Measurements from ENCODE around the gene FGFR4. TPM values are rescaled to one million over a fixed set of nuclear protein-coding genes. Genes with fewer than 3 reads are reported as not detected.
"Not testable (repeated sequence)": the region's sequence is repeated elsewhere in the genome, so short reads cannot be mapped to it uniquely, and the experiment has no call there.

Gene FGFR4
- 14.2 TPM for polyA plus RNA-seq (2013, experiment 1 of 2)
- 12.3 TPM for polyA plus RNA-seq (2013, experiment 2 of 2)

GRCh38 chr5:177086654-177087397 lies at the start of gene FGFR4:
TSS of gene FGFR4 (plus strand) at chr5:177086915. CDS start at chr5:177089603, 2,688 bp downstream.
- H3K36me3 ChIP-seq (ENCODE audit: control insufficient read depth, insufficient read depth, low read length), result peaks cover 3% of the 10 kb centered on the region

GRCh38 chr5:177036921-177037320 lies 49.8 kb upstream of the FGFR4 start:
- Histone ChIP-seq H3K4me3 (ENCODE audit: extremely low read depth, insufficient read depth, low read length, poor library complexity, severe bottlenecking) (no peak overlapping the region), H3K4me1 (ENCODE audit: control insufficient read depth, insufficient read depth, low read length, poor library complexity, severe bottlenecking) (peaks cover 3% of the 10 kb centered on the region), H3K36me3 (ENCODE audit: control insufficient read depth, insufficient read depth, low read length) (peaks cover 54% of the 10 kb centered on the region), H3K9me3 (ENCODE audit: control insufficient read depth, low read length) (no peaks in the 10 kb centered on the region), H3K27ac (ENCODE audit: low read depth, low read length, severe bottlenecking) (no peak overlapping the region)
- 95 to 96% methylated on average over 5 of the region's 5 CpGs for WGBS, 2 experiments (ENCODE audit: insufficient coverage in 2 of 2)

More at GRCh38 chr5:177086654-177087397, at the start of gene FGFR4:
- WGBS, 2 experiments (ENCODE audit: insufficient coverage in 2 of 2), result 1 to 2% methylated on average over 42 to 52 of the region's 68 CpGs
- Histone ChIP-seq H3K4me3 (ENCODE audit: extremely low read depth, insufficient read depth, low read length, poor library complexity, severe bottlenecking) (peak within 1 kb of the TSS; percentile 50), H3K27ac (ENCODE audit: low read depth, low read length, severe bottlenecking) (peak within 1 kb of the TSS; percentile 45), H3K9me3 (ENCODE audit: control insufficient read depth, low read length) (no peaks in the 10 kb centered on the region), H3K4me1 (ENCODE audit: control insufficient read depth, insufficient read depth, low read length, poor library complexity, severe bottlenecking) (peaks cover 4% of the 10 kb centered on the region)

GRCh38 chr5:177040814-177041420 lies 45.8 kb upstream of the FGFR4 start:
- peaks cover 61% of the 10 kb centered on the region for H3K36me3 ChIP-seq (ENCODE audit: control insufficient read depth, insufficient read depth, low read length)
- H3K4me3 ChIP-seq (ENCODE audit: extremely low read depth, insufficient read depth, low read length, poor library complexity, severe bottlenecking), result no peak overlapping the region
- H3K9me3 ChIP-seq (ENCODE audit: control insufficient read depth, low read length), result no peaks in the 10 kb centered on the region
- no peak overlapping the region for H3K27ac ChIP-seq (ENCODE audit: low read depth, low read length, severe bottlenecking)
- WGBS, 2 experiments (ENCODE audit: insufficient coverage in 2 of 2), result 100% methylated on average over 2 to 3 of the region's 3 CpGs
- peaks cover under 1% of the 10 kb centered on the region for H3K4me1 ChIP-seq (ENCODE audit: control insufficient read depth, insufficient read depth, low read length, poor library complexity, severe bottlenecking)

- 89 to 100% methylated on average over 1 of the region's 2 CpGs for WGBS, 2 experiments (ENCODE audit: insufficient coverage in 2 of 2)
- H3K36me3 ChIP-seq (ENCODE audit: control insufficient read depth, insufficient read depth, low read length), result peaks cover 65% of the 10 kb centered on the region
Measured at GRCh38 chr5:177041936-177042335, 44.8 kb upstream of the FGFR4 start.

GRCh38 chr5:177043114-177043513 lies 43.6 kb upstream of the FGFR4 start:
- Histone ChIP-seq H3K36me3 (ENCODE audit: control insufficient read depth, insufficient read depth, low read length) (peaks cover 67% of the 10 kb centered on the region), H3K27ac (ENCODE audit: low read depth, low read length, severe bottlenecking) (no peak overlapping the region), H3K9me3 (ENCODE audit: control insufficient read depth, low read length) (no peaks in the 10 kb centered on the region), H3K4me3 (ENCODE audit: extremely low read depth, insufficient read depth, low read length, poor library complexity, severe bottlenecking) (no peak overlapping the region), H3K4me1 (ENCODE audit: control insufficient read depth, insufficient read depth, low read length, poor library complexity, severe bottlenecking) (no peaks in the 10 kb centered on the region)
- 93 to 97% methylated on average over 5 to 6 of the region's 6 CpGs for WGBS, 2 experiments (ENCODE audit: insufficient coverage in 2 of 2)

More at GRCh38 chr5:177041936-177042335, 44.8 kb upstream of the FGFR4 start:
- H3K27ac ChIP-seq (ENCODE audit: low read depth, low read length, severe bottlenecking), result no peak overlapping the region
- no peaks in the 10 kb centered on the region for H3K4me1 ChIP-seq (ENCODE audit: control insufficient read depth, insufficient read depth, low read length, poor library complexity, severe bottlenecking)
- no peaks in the 10 kb centered on the region for H3K9me3 ChIP-seq (ENCODE audit: control insufficient read depth, low read length)
- no peak overlapping the region for H3K4me3 ChIP-seq (ENCODE audit: extremely low read depth, insufficient read depth, low read length, poor library complexity, severe bottlenecking)

- no peaks in the 10 kb centered on the region for H3K4me1 ChIP-seq (ENCODE audit: control insufficient read depth, insufficient read depth, low read length, poor library complexity, severe bottlenecking)
- 85 to 92% methylated on average over 1 of the region's 1 CpG for WGBS, 2 experiments (ENCODE audit: insufficient coverage in 2 of 2)
- H3K4me3 ChIP-seq (ENCODE audit: extremely low read depth, insufficient read depth, low read length, poor library complexity, severe bottlenecking), result no peak overlapping the region
- no peak overlapping the region for H3K27ac ChIP-seq (ENCODE audit: low read depth, low read length, severe bottlenecking)
- peaks cover 66% of the 10 kb centered on the region for H3K36me3 ChIP-seq (ENCODE audit: control insufficient read depth, insufficient read depth, low read length)
- no peaks in the 10 kb centered on the region for H3K9me3 ChIP-seq (ENCODE audit: control insufficient read depth, low read length)
Measured at GRCh38 chr5:177043958-177044357, 42.8 kb upstream of the FGFR4 start.

- Histone ChIP-seq H3K4me3 (ENCODE audit: extremely low read depth, insufficient read depth, low read length, poor library complexity, severe bottlenecking) (no peak overlapping the region), H3K27ac (ENCODE audit: low read depth, low read length, severe bottlenecking) (no peak overlapping the region), H3K9me3 (ENCODE audit: control insufficient read depth, low read length) (no peaks in the 10 kb centered on the region), H3K4me1 (ENCODE audit: control insufficient read depth, insufficient read depth, low read length, poor library complexity, severe bottlenecking) (no peaks in the 10 kb centered on the region), H3K36me3 (ENCODE audit: control insufficient read depth, insufficient read depth, low read length) (peaks cover 66% of the 10 kb centered on the region)
- WGBS, 2 experiments (ENCODE audit: insufficient coverage in 2 of 2), result 100% methylated on average over 1 of the region's 1 CpG; no CpG with 5 or more reads in 1 of the 2 experiments
Measured at GRCh38 chr5:177044641-177045040, 42.1 kb upstream of the FGFR4 start.

GRCh38 chr5:177045631-177046030 lies 41.1 kb upstream of the FGFR4 start:
- H3K4me1 ChIP-seq (ENCODE audit: control insufficient read depth, insufficient read depth, low read length, poor library complexity, severe bottlenecking), result no peaks in the 10 kb centered on the region
- H3K36me3 ChIP-seq (ENCODE audit: control insufficient read depth, insufficient read depth, low read length), result peaks cover 72% of the 10 kb centered on the region
- H3K4me3 ChIP-seq (ENCODE audit: extremely low read depth, insufficient read depth, low read length, poor library complexity, severe bottlenecking), result no peak overlapping the region
- no peak overlapping the region for H3K27ac ChIP-seq (ENCODE audit: low read depth, low read length, severe bottlenecking)
- H3K9me3 ChIP-seq (ENCODE audit: control insufficient read depth, low read length), result no peaks in the 10 kb centered on the region
- WGBS, 2 experiments (ENCODE audit: insufficient coverage in 2 of 2), result 96 to 100% methylated on average over 2 to 3 of the region's 4 CpGs

GRCh38 chr5:177048531-177048930 lies 38.2 kb upstream of the FGFR4 start:
- not testable (repeated sequence) for H3K4me3 ChIP-seq (ENCODE audit: extremely low read depth, insufficient read depth, low read length, poor library complexity, severe bottlenecking); H3K27ac ChIP-seq (ENCODE audit: low read depth, low read length, severe bottlenecking); H3K9me3 ChIP-seq (ENCODE audit: control insufficient read depth, low read length); H3K4me1 ChIP-seq (ENCODE audit: control insufficient read depth, insufficient read depth, low read length, poor library complexity, severe bottlenecking)
- 81% methylated on average over 2 of the region's 7 CpGs; no CpG with 5 or more reads in 1 of the 2 experiments for WGBS, 2 experiments (ENCODE audit: insufficient coverage in 2 of 2)
- H3K36me3 ChIP-seq (ENCODE audit: control insufficient read depth, insufficient read depth, low read length), result peaks cover 69% of the 10 kb centered on the region

GRCh38 chr5:177049285-177049684 lies 37.4 kb upstream of the FGFR4 start:
- Histone ChIP-seq H3K36me3 (ENCODE audit: control insufficient read depth, insufficient read depth, low read length) (peaks cover 73% of the 10 kb centered on the region), H3K9me3 (ENCODE audit: control insufficient read depth, low read length) (no peaks in the 10 kb centered on the region), H3K4me1 (ENCODE audit: control insufficient read depth, insufficient read depth, low read length, poor library complexity, severe bottlenecking) (no peaks in the 10 kb centered on the region), H3K4me3 (ENCODE audit: extremely low read depth, insufficient read depth, low read length, poor library complexity, severe bottlenecking) (no peak overlapping the region), H3K27ac (ENCODE audit: low read depth, low read length, severe bottlenecking) (no peak overlapping the region)
- 91 to 92% methylated on average over 5 of the region's 5 CpGs for WGBS, 2 experiments (ENCODE audit: insufficient coverage in 2 of 2)
